Body of pancreas (tissue), 4 donors: ENCODE results near the gene CADM2.

Experiments used
- POLR2A ChIP-seq, 3 donors: fragments of 450-650 bp; IDR thresholded peaks; one replicate each; pipeline ENCODE4 v1.6.1; 2016; ENCODE audit warnings: antibody characterized with exemption in 3 of 3, mild to moderate bottlenecking in 2 of 3
- TF ChIP-seq, protein P1 (sequence below), 7 experiments: fragments of 450-650 bp in 4 of 7; fragments of 200-600 bp in 3 of 7; sonication (generic) in 3 of 7; IDR thresholded peaks; one replicate each; pipeline ENCODE4 v1.5.1; 2016 to 2019; ENCODE audit warnings: antibody characterized with exemption in 7 of 7

DNA sequence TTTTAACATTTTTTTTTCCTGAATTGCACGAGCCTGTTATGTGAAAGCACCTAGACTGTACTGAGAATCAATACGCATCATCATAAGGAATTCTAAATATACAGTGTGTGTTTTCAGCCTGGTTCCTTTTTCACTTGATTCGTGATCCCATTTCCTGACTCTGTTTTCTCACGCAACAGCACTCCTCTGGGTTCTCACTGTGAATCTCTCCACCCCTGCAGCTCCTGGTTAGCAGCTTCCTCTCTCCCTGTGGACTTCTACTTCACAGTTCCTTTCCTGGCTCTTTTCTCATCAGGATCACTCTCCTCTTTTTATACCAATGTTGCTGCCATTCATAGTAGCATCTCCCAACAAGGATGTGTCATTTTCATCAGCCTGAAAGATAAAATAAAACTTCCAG is 297.2 kb downstream of the CADM2 start:
- TF ChIP-seq, protein P1, sequence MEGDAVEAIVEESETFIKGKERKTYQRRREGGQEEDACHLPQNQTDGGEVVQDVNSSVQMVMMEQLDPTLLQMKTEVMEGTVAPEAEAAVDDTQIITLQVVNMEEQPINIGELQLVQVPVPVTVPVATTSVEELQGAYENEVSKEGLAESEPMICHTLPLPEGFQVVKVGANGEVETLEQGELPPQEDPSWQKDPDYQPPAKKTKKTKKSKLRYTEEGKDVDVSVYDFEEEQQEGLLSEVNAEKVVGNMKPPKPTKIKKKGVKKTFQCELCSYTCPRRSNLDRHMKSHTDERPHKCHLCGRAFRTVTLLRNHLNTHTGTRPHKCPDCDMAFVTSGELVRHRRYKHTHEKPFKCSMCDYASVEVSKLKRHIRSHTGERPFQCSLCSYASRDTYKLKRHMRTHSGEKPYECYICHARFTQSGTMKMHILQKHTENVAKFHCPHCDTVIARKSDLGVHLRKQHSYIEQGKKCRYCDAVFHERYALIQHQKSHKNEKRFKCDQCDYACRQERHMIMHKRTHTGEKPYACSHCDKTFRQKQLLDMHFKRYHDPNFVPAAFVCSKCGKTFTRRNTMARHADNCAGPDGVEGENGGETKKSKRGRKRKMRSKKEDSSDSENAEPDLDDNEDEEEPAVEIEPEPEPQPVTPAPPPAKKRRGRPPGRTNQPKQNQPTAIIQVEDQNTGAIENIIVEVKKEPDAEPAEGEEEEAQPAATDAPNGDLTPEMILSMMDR (IDR thresholded peaks at IDR 0.05), result no peak
- no peak for TF ChIP-seq POLR2A (IDR thresholded peaks at IDR 0.05)
